Chondrocyte (in vitro differentiated cells): ENCODE measurements around the gene NAV3. TPM values are rescaled to one million over a fixed set of nuclear protein-coding genes. Genes with fewer than 3 reads are reported as not detected.

Source experiments
- DNase-seq: peaks from one replicate; pipeline ENCODE4 v3.0.0; 2021; ENCODE audit warnings: mixed read lengths, low spot score
- H3K27ac Mint-ChIP-seq: one replicate; pipeline ENCODE4 v1.8.0; 2021; ENCODE audit warnings: mild to moderate bottlenecking, moderate library complexity, mixed read lengths; ENCODE audit not compliant: unreplicated experiment
- H3K27me3 Mint-ChIP-seq: 2 replicates; pipeline ENCODE4 v1.8.0; 2021; ENCODE audit warnings: low read depth, mixed read lengths
- H3K36me3 Mint-ChIP-seq: 2 replicates; pipeline ENCODE4 v1.8.0; 2021; ENCODE audit warnings: low read depth, mixed read lengths
- H3K4me1 Mint-ChIP-seq: 2 replicates; pipeline ENCODE4 v1.8.0; 2021; ENCODE audit warnings: low read depth, mild to moderate bottlenecking, mixed read lengths
- H3K4me3 Mint-ChIP-seq: one replicate; pipeline ENCODE4 v1.8.0; 2021; ENCODE audit warnings: mild to moderate bottlenecking, moderate library complexity, mixed read lengths; ENCODE audit not compliant: unreplicated experiment
- H3K9me3 Mint-ChIP-seq: 2 replicates; pipeline ENCODE4 v1.8.0; 2021; ENCODE audit warnings: low read depth, mixed read lengths
- CTCF ChIP-seq: fragments of 200-600 bp; sonication (generic); IDR thresholded peaks from 2 replicates; pipeline ENCODE4 v1.5.0; 2021; ENCODE audit warnings: antibody characterized with exemption, mild to moderate bottlenecking, moderate library complexity
- total RNA-seq: library from RNA; stranded (reverse); gene quantifications from 3 replicates; pipeline ENCODE4 v1.2.1, GENCODE V29; 2021

The NAV3 gene
- total RNA-seq, 1 donor from 2014 or later, result 29.9 TPM

- no peak for DNase-seq
- H3K4me3 Mint-ChIP-seq, result no peak overlapping the region
- H3K36me3 Mint-ChIP-seq, result peaks cover 17% of the 10 kb centered on the region
- no peak for TF ChIP-seq CTCF
- peaks cover 5% of the 10 kb centered on the region for H3K9me3 Mint-ChIP-seq
- H3K4me1 Mint-ChIP-seq, result peaks cover 3% of the 10 kb centered on the region
- no peaks in the 10 kb centered on the region for H3K27me3 Mint-ChIP-seq
- H3K27ac Mint-ChIP-seq, result no peak overlapping the region
These were observed 203.3 kb downstream of the NAV3 start for GRCh38 chr12:78034025-78034424.

- Mint-ChIP-seq H3K4me3 (no peak overlapping the region), H3K4me1 (peaks cover 6% of the 10 kb centered on the region), H3K27ac (no peak overlapping the region), H3K27me3 (no peaks in the 10 kb centered on the region), H3K9me3 (peaks cover 3% of the 10 kb centered on the region), H3K36me3 (peaks cover 8% of the 10 kb centered on the region)
- DNase-seq, result no peak
- TF ChIP-seq CTCF, result no peak
These were observed 205.4 kb downstream of the NAV3 start for GRCh38 chr12:78035901-78036606.

- Mint-ChIP-seq H3K4me1 (peaks cover 6% of the 10 kb centered on the region), H3K4me3 (no peak overlapping the region), H3K9me3 (peaks cover 2% of the 10 kb centered on the region), H3K36me3 (peaks cover 7% of the 10 kb centered on the region), H3K27me3 (no peaks in the 10 kb centered on the region), H3K27ac (peak overlapping the region; percentile 32)
- TF ChIP-seq CTCF, result no peak
- no peak for DNase-seq
These were observed 206.2 kb downstream of the NAV3 start for GRCh38 chr12:78036874-78037273.

GRCh38 chr12:78037707-78038106 is 207.0 kb downstream of the NAV3 start:
- Mint-ChIP-seq H3K27me3 (no peaks in the 10 kb centered on the region), H3K9me3 (peaks cover 3% of the 10 kb centered on the region), H3K4me1 (peaks cover 6% of the 10 kb centered on the region), H3K4me3 (no peak overlapping the region), H3K36me3 (peaks cover 8% of the 10 kb centered on the region), H3K27ac (no peak overlapping the region)
- no peak for TF ChIP-seq CTCF
- DNase-seq, result no peak

- DNase-seq, result no peak
- Mint-ChIP-seq H3K4me3 (no peak overlapping the region), H3K9me3 (peaks cover 6% of the 10 kb centered on the region), H3K4me1 (peaks cover 6% of the 10 kb centered on the region), H3K36me3 (peaks cover 11% of the 10 kb centered on the region), H3K27me3 (no peaks in the 10 kb centered on the region), H3K27ac (no peak overlapping the region)
- TF ChIP-seq CTCF, result no peak
These were observed 207.8 kb downstream of the NAV3 start for GRCh38 chr12:78038541-78038940.
